HG02840 (cell line): Measurements from ENCODE around the gene SGTA.
"Not testable (repeated sequence)": the region's sequence is repeated elsewhere in the genome, so short reads cannot be mapped to it uniquely, and the experiment has no call there.

Experiments
- ATAC-seq: cut with Tn5 transposase; IDR thresholded peaks from one replicate; pipeline ENCODE4 v1.9.1; 2021; ENCODE audit warnings: mild to moderate bottlenecking, moderate library complexity, moderate number of reproducible peaks; ENCODE audit not compliant: unreplicated experiment, low FRiP score

SGTA gene, protein sequence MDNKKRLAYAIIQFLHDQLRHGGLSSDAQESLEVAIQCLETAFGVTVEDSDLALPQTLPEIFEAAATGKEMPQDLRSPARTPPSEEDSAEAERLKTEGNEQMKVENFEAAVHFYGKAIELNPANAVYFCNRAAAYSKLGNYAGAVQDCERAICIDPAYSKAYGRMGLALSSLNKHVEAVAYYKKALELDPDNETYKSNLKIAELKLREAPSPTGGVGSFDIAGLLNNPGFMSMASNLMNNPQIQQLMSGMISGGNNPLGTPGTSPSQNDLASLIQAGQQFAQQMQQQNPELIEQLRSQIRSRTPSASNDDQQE

DNA sequence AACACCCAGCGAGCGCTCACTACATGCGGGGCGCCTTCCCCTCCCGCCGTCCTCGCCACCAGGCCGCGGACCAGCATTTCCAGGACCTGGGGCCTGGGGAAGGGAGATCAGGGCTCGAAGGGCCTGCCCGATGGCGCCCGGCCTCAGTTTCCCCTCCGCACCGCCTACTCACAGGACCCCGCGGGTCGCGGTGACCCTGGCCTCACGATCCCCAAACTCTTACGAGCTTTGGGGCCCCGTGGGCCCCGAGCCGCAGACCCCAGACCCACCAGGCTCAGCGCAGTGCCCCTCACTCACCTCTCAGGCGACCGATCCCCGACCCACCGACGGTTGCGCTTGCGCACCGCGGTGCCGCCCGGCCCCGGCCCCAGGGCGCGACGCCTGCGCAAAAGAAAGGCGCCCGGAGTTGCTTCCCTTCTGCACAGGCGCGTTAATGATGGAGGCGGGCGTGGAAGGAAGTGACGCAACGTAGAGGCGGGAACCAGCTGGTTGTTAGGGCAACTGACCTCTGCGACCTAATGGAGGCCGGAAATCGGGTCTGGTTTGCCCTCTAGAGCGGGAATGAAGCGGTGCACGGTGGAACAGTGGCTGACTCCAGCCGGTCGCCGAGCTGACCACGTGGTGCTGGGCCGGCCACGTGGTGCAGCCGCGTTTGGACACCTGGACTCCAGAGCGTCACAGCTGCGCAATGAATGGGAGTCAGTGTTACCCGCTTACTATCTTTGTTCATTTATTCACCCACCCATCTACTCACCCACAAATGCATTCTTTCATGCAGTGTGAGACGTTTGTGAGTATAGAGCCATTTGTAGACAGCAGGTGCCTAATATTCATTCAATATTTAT lies at the start of gene SGTA:
TSS of gene SGTA (minus strand) at position 338 of the 845 bp plus-strand sequence. CDS start 14,205 bp downstream, outside the sequence.
- ATAC-seq = peak; percentile 73

DNA sequence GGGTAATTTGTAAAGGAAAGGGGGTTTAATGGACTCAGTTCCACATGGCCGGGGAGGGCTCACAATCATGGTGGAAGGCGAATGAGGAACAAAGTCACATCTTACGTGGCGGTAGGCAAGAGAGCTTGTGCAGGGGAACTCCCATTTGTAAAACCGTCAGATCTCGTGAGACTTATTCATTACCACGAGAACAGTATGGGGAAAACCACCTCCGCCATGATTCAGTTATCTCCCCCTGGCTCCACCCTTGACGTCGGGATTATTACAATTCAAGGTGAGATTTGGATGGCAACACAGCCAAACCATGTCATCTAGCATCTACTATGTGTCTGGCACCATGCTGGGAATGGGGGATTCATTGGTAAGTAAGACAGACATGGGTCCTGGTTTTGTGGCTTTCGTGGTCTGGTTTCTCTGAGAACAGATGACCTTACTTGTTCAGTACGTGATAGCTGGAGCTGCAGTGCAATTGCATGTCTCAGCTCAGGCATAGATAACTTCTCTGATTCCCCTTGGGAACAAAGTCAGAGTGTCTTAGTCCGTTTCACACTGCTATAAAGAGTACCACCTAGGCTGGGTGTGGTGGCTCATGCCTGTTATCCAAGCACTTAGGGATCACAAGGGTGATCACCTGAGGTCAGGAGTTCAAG lies 44.9 kb upstream of the SGTA start:
- ATAC-seq = no peak

DNA sequence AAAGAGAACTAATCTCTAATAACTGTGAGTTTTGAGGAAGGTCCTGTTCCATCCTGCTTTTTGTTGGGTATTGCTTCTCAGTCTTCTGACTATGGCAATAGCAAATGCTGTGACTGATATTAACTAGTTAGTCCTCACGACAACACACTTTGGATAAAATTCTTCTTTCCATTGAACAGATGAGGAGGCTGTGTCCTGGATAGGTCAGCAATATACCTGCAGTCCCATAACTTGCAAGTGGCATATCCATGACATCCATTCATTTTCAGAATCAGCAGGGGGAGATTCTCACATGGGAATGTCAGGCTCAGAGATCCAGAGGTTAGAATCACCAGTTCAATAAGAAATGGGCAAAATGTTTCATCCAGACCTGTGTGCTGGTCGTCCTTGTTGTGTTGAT lies 43.9 kb upstream of the SGTA start:
- ATAC-seq = no peak

DNA sequence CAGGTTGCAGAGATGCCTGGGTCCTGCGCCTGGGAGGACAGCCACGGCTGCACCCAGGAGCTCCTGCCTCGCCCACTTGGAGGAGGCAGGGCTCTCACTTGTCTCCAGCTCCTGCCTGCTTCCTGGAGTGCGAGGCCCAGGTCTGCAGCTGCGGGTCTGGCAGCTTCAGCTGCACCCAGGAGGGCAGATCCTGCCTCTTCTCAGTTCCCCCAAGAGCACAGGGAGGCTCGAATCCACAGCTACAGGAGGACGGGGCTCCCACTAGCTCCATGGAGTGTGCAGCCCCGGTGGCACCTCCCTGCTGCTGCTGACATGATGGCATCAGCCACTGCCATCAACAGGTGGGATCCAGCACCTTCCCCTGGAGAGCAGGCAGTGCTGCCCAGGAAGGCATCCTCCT lies 41.1 kb upstream of the SGTA start:
- no peak for ATAC-seq

DNA sequence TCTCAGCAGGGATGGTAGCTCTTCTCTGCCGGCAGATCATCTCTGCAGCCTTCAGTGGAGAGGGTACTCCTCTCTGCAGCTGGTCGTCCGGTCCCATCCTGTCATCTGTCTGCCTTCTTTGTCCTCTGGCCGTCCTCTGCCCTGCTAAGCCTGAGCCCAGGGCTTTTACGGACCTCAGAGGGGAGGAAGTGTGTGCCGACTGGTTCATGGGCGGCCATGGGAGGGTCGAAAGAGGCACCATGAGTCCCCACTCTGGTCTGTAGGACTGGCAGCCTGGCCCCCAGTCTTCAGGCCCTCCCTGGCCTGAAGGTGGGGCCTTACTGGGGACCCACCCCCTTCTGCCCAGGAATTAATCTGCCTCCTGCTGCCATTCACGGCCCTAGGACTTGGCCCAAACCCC lies 40.6 kb upstream of the SGTA start:
- no peak for ATAC-seq

DNA sequence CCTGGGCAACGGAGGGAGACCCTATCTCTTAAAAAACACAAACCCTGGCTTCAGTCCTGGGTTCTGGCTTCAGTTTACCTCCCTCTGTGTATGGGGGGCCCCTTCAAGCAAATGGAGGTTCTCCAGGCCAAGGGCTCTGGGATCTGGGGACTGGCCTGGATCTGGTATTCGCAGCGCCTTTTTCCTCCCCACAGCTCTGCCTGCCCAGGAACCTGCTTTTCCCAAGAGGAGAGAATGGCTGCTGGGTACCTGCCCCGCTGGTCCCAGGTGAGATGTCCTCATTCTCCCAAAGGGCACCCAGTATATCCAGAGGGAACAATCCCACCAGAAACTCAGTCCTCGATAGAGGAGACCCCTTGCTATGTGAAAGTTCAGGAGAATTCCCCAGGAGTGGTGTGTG lies 39.8 kb upstream of the SGTA start:
- no peak for ATAC-seq

DNA sequence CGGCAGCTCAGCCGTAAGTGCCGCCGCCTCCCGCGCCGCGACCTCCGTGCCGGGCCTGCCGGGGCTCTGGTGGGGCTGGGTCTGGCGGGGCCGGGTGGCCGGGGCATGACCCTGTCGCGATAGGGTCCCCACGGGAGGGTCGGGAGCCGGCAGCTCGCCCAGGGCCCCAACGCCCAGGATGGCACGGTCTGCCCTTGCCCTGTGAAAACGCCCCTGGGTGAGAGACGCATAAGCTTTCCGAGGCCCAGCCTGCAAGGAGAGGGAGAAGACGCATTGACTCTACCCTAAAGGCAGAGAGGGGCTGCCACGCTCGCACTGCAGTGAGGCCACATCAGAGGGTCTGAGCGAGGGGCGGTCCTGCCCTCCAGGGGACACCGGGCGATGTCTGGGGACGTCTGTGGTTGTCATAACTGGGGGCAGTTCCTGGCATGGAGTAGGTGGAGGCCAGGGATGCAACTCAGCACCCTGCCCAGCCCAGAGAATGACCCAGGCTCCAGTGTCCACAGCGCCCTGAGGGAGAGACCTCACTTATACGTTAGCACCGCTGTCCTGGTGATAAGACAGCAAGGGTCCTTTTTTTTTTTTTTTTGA lies 37.1 kb upstream of the SGTA start:
- peak; percentile 35 for ATAC-seq

DNA sequence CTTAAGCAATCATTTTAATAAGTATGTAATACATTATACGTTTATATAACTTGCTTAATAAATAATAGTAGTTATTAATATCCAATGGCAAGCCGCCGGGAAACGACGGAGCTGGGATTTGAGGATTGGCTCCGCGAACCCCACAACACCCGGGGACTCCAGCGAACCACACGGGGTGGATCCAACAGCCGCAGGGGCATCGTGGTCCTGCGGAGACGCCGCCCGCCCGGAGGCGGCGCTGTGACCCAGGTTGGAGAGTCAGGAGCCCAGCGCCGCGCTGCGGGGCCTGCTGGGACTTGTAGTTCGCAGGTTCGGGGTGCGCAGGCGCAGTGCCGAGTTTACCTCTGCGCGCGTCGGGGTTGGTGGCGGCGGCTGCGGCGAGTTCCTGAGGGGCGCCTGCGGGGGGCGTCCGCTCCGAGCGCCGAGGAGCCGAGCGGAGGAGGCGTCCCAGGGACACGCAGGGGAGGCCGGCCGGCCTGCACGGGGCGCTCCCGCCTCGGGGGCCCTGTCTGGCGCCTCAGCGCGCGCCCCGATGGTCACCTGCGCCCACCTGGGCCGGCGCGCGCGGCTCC lies 36.6 kb upstream of the SGTA start, which contains the start of gene ZNF554:
TSS of gene ZNF554 (plus strand) at position 329 of the 572 bp plus-strand sequence. CDS start at position 533, 204 bp downstream.
- peak; percentile 85 for ATAC-seq

DNA sequence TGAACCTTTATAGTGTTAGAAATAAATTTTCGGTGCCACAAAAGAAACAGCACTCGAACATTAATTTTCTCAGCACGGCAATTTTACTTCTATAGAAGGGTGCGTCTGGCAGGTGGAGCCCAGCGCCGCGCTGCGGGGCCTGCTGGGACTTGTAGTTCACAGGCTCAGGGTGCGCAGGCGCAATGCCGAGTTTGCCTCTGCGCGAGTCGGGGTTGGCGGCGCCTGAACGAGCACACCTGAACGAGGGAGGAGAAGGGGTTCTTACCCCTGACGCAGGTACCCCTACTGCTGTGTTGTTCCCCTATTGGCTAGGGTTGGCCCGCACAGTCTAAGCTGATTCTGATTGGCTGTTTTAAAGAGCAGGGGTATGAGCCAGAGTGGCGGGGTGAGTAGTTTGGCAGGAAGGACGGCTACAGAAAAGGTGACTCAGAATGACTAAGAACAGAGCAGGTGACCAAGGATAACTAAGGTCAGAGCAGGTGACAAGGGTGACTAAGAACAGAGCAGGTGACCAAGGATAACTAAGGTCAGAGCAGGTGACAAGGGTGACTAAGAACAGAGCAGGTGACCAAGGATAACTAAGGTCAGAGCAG lies 34.3 kb upstream of the SGTA start:
- ATAC-seq = not testable (repeated sequence)

DNA sequence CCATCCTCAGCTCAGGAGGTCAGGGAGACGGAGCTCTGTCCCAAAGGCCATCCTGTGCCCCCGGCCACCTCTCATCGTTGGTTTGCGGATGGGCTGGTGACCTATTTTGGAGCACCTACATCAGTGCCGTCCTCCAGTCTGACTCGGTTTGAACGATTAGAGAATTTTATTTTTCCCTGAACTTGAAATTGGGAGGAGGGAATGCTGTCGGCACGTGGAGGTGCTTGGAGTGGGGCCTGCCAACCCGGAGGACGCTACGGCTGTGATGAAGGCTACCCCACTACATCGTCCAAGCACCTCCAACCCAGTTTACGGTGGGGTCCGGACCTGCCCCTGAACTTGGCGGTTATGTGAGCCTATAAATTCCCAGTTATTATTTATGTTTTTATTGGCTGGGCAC lies 33.6 kb upstream of the SGTA start:
- ATAC-seq = no peak

DNA sequence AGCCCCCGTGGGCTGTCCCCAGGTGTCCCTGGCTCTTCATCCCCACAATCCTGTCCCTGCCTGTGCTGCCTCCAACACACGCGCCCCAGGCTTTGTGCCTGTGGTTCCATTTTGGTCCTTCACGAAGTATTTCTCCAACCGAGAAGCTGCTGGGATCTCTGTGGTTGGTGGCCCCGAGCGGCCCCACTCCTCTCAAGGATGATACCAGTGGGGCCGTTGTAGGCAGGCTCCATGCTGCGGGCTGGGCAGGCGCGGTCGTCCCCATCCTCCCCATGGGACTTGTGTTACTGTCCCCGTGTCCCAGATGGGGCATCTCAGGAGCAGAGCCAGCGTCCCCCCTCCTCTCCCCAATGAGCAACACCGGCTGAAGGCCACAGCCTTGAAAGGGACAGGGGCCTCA lies 32.9 kb upstream of the SGTA start:
- ATAC-seq = no peak

DNA sequence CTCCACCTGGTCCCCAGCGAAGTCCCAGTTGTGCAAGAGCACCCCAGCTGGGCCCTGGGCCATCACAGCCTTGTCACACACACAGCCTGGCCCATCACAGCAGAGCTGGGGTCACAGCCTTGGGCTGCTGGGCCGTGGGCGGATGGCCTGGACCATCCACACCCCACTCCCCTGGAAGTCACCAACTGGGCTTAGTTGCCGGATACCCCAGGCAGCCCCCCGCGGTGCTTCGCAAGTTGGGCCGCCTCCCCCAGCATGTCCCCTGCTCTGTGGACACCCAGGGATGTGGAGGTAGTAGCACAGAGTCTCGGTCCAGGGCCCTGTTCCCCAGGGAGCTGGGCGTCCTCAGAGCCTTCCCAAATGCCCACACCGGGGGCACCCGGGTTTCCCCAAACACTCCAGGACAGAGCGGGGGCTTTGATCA lies 32.1 kb upstream of the SGTA start:
- ATAC-seq = no peak

DNA sequence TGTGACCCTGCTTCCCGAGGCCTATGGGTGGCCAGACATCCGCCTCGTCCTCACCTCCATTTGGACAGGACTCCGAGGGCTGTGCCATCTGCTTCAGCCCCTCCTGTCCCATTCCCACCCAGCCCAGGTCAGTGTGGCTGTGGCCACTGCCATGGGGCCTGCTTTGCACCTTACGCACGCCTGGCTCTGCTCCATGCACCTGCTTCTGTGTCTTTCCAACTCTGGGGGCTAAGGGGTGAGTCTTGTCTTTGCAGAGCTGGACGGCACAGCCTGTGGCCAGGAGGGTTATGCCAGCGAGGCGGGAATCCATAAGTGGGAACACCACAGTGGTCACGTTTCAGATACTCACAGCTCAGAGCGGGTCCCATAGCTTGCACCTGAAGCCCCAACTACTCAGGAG lies 31.4 kb upstream of the SGTA start:
- no peak for ATAC-seq

DNA sequence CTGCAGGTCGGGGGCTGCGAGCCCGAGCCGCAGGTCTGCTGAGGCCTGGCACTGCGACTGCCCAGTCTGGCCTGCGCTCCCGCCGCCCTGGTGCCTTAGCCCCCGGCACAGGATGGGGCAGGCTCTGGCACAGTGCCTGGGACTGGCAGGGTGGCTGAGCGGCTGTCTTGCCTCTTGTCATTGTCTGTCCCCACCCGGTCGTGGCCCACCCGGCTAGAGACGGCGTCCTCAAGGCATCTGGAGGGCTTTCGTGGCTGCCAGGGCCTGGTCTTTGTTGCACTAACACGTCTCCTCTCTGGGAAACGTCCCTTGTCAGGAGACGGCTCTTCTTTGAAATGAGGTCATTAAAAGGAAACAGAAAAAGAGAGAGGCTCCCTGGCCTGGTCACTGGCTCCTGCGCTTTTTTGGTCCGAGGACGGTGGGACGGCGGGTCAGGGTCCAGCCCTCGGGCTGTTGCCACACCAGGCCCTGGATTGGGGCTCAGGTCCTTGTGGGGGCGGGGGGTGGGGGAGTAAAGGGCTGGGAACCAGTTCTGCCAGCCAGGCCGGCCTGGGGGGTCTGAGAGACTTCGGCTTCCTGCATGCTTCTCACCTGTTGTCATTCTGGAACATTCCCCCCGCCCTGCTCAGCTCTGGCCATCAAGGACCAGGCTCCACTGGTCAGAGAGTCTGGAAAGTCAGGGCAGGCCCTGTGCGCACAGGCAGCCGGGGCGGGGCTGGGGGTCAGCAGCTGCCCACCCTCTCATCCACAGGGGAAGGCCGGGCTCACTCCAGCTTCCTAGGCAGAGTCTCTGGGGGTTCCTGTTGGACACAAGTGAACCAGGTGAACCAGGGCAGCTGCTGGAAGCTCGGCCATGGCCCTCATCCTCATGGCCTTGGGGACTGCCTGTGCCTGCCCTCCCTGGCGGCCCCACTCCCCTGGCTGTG lies 30.4 kb upstream of the SGTA start:
- no peak for ATAC-seq

DNA sequence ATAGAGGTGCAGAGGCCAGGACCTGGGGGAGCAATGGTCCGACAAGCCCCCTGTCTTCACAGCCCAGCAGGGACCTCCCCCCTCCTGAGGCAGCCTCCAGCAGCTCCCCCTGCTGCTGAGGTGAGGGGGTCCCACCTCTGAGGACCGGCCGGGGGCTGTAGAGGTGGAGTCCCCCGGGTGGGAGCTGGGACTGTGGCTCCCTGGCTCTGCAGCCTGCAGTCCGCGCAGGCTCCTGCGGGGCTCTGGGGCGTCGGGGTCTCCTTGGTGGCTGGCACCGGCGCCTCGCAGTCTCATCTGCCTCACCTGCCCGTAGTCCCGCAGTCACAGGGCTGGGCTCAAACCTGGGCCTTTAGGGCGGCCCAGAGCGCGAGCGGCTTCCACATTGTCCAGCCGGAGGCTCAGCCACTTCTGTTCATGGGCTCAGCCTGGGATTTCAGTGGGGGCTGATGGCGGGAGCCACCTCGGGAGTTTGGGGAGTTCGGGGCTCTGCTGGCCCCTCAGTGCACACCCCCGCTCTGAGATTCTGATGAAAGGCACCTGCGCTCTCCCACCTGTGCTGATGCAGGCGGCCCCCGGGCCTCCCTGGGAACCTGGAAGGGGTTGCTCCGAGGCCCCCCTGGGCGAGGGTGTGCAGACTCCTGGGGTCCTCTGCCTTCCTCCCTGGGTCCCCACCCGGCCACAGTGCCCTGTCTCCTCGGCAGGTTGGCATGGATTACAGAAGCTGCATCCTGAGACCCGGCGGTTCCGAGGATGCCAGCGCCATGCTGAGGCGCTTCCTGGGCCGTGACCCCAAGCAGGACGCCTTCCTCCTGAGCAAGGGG lies 29.6 kb upstream of the SGTA start:
- no peak for ATAC-seq

DNA sequence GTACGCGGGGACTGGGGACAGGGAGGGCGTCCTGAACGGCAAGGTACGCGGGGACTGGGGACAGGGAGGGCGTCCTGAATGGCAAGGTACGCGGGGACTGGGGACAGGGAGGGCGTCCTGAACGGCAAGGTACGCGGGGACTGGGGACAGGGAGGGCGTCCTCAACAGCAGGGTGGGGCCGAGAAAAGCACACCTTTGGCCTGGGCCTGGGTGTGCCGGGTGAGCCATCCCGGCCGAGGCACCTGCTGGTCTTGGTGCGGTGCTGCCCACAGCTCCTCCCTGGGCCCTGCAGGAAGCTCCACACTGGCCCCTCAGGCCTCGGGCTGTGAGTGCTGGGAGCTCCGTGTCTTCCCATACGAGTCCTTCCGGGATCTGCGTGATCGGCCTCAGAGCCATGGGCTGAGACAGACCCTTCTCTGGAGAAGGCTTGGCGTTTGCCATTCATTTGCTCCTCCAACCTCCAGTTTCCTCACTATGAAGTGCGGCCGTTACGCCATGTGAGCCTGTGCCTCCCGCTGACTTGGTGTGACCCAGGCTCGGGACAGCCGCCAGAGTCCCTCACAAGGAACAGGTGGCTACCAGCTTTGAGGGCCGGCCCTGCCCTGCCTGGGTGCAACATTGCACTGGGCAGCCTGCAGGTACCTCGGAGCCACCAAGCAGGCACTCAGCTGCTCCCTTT lies 28.8 kb upstream of the SGTA start:
- ATAC-seq = no peak

DNA sequence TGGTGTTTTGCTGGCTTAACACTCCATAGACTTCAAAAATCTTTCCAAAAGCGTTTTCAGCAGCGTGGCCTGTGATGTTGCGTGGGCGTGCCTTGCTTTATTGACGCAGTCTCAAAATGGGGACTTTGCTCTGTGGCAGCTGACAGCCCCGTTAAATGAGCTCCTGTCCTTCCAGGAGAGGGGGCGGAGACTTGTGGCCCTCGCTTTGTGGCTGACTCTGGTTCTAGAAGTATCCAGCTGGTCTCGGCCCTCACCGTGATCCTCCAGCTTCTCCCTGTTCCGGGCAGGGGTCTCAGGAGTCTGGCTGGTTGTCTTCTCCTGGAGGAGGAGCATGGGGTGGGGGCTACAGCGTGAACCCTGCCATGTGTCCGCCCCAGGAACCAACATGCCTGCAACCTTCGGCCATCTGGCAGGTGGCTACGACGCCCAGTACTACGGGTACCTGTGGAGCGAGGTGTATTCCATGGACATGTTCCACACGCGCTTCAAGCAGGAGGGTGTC lies 28.2 kb upstream of the SGTA start:
- ATAC-seq = no peak
